IPS-20b (cell line): ENCODE data around the gene AP5S1.

Source experiments
- H3K27ac ChIP-seq: one replicate; pipeline ENCODE4 v1.5.1; 2013; ENCODE audit warnings: low read length
- H3K27me3 ChIP-seq: 2 replicates; pipeline ENCODE4 v1.6.1; 2013; ENCODE audit warnings: mild to moderate bottlenecking, low read length, inconsistent platforms; ENCODE audit not compliant: insufficient read depth
- H3K36me3 ChIP-seq: 2 replicates; pipeline ENCODE4 v1.6.1; 2013; ENCODE audit warnings: low read depth, mild to moderate bottlenecking, inconsistent platforms, low read length, moderate library complexity; ENCODE audit not compliant: insufficient read depth
- H3K4me1 ChIP-seq: 2 replicates; pipeline ENCODE4 v1.6.1; 2013; ENCODE audit warnings: mild to moderate bottlenecking, control low read depth, inconsistent platforms, low read length, moderate library complexity; ENCODE audit not compliant: insufficient read depth
- H3K4me3 ChIP-seq: 2 replicates; pipeline ENCODE4 v1.5.1; 2013; ENCODE audit warnings: mild to moderate bottlenecking, low read length, inconsistent platforms
- H3K9ac ChIP-seq: 2 replicates; pipeline ENCODE4 v1.6.1; 2013; ENCODE audit warnings: low read depth, mild to moderate bottlenecking, inconsistent platforms, low read length, moderate library complexity
- H3K9me3 ChIP-seq: 2 replicates; pipeline ENCODE4 v1.6.1; 2013; ENCODE audit warnings: mild to moderate bottlenecking, low read depth, low read length, inconsistent platforms; ENCODE audit not compliant: insufficient read depth

Gene AP5S1

DNA sequence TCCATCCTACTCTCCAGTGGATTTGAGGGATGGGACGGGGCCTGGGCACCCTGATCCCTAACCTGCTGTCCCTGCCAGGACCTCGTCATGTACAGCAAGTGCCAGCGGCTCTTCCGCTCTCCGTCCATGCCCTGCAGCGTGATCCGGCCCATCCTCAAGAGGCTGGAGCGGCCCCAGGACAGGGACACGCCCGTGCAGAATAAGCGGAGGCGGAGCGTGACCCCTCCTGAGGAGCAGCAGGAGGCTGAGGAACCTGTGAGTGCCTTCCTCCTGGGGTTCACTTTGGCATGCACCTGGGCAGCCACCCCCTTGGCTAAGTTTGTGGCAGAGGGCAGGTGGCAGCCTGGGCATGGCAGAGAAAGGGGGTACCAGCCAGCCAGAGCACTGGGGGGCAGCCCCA, 18.5 kb upstream of the AP5S1 start:
- Histone ChIP-seq H3K9ac (no peak overlapping the region), H3K27me3 (peaks cover 6% of the 10 kb centered on the region; the same call in 1 of the 2 replicates), H3K9me3 (no peaks in the 10 kb centered on the region), H3K36me3 (peaks cover 62% of the 10 kb centered on the region), H3K4me3 (no peak overlapping the region), H3K27ac (no peak overlapping the region), H3K4me1 (peaks cover 25% of the 10 kb centered on the region; the same call in 1 of the 2 replicates)

DNA sequence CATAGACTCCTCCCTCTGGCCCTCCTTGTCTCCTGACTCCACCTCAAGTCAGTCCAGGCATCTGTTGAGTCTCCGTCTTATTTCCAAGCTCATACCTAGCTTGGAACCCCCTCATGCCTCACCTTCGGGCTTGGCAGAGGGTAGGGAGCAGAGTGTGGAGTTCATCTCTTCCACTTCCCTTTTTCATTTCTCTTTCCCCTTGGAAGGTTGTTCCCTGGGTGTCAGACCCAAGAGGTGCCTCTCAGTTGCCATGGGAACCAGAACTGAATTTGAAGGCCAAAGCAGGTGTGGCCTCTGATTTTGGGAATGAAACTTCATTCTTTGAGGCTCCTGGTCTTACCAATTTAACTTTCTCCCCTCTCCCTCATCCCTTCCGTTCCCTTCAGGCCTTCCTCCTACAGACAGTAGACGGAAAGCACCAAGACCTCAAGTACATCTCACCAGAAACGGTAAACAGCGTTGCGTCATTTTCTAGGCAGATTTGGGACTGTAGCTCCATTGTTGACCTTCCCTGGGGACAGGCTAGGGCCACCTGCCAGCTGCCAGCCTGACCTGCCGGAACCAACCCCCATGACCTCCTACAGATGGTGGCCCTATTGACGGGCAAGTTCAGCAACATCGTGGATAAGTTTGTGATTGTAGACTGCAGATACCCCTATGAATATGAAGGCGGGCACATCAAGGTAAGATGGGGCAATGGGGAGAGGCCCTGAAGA, 17.7 kb upstream of the AP5S1 start:
- Histone ChIP-seq H3K27ac (no peak overlapping the region), H3K9ac (no peak overlapping the region), H3K9me3 (no peaks in the 10 kb centered on the region), H3K4me1 (peaks cover 21% of the 10 kb centered on the region; the same call in 1 of the 2 replicates), H3K36me3 (peaks cover 62% of the 10 kb centered on the region), H3K27me3 (no peaks in the 10 kb centered on the region), H3K4me3 (no peak overlapping the region)

DNA sequence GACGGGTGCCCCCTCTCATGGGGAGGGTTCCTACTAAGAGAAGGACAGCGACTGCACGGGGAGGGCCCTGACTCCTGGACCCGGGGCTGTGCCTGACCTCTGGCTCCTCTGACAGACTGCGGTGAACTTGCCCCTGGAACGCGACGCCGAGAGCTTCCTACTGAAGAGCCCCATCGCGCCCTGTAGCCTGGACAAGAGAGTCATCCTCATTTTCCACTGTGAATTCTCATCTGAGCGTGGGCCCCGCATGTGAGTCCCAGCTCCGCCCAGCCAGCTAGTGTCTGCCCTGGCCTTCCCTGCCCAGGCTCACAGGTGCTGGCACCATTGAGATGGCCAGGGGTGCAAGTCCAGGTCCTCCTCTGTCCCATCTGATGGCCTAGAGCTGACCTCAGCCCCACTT, 17.1 kb upstream of the AP5S1 start:
- Histone ChIP-seq H3K27ac (no peak overlapping the region), H3K36me3 (peaks cover 62% of the 10 kb centered on the region)

DNA sequence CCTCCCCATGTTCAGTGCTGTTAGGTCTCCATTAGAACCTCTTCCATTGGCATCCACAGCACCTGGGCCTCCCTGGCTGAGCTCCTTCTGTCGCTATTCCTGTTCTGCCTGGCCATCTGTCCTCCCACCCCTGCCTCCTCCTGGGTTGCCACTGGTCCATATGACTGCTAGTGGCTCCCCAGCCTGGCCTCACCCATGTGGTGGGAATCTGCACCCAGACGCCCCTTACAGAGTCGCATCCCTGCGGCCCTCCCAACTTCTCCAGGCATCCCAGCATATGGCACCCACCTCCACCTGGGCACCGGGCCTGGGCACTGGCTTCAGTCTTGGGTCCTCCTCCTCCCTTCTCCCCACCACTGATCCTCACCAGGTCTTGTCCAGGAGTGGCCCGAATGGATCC, 16.5 kb upstream of the AP5S1 start:
- no peak overlapping the region for H3K4me3 ChIP-seq
- H3K9ac ChIP-seq, result no peak overlapping the region
- no peaks in the 10 kb centered on the region for H3K9me3 ChIP-seq
- H3K36me3 ChIP-seq, result peaks cover 56% of the 10 kb centered on the region
- peaks cover 16% of the 10 kb centered on the region; the same call in 1 of the 2 replicates for H3K4me1 ChIP-seq
- H3K27ac ChIP-seq, result no peak overlapping the region
- no peaks in the 10 kb centered on the region for H3K27me3 ChIP-seq

More for the DNA sequence above, 17.1 kb upstream of the AP5S1 start:
- Histone ChIP-seq H3K4me3 (no peak overlapping the region), H3K9ac (no peak overlapping the region), H3K27me3 (no peaks in the 10 kb centered on the region), H3K9me3 (no peaks in the 10 kb centered on the region), H3K4me1 (peaks cover 18% of the 10 kb centered on the region; the same call in 1 of the 2 replicates)

DNA sequence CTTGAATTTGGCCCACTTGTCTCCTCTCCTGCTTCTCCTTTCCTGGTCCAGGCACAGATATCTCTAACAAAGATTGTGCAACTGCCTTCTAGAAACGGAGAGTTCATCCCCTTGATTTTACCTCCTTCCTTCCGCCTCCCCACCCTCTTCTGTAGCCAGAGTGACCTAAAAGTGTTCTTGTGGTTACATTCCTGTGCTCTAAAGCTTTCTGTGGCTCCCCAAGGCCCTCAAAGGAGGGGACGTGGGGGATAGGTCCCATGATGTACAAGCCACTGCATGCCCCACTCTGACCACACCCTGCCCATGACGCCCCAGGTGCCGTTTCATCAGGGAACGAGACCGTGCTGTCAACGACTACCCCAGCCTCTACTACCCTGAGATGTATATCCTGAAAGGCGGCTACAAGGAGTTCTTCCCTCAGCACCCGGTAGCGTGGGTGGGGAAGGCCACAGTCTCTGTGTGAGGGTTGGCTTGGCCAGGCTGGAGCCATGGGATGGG, 16.0 kb upstream of the AP5S1 start:
- Histone ChIP-seq H3K27ac (no peak overlapping the region), H3K36me3 (peaks cover 56% of the 10 kb centered on the region), H3K4me1 (peaks cover 12% of the 10 kb centered on the region; the same call in 1 of the 2 replicates)

DNA sequence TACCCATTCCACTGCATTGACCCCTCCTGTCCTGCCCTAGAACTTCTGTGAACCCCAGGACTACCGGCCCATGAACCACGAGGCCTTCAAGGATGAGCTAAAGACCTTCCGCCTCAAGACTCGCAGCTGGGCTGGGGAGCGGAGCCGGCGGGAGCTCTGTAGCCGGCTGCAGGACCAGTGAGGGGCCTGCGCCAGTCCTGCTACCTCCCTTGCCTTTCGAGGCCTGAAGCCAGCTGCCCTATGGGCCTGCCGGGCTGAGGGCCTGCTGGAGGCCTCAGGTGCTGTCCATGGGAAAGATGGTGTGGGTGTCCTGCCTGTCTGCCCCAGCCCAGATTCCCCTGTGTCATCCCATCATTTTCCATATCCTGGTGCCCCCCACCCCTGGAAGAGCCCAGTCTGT, 15.6 kb upstream of the AP5S1 start:
- no peaks in the 10 kb centered on the region for H3K9me3 ChIP-seq
- peaks cover 11% of the 10 kb centered on the region; the same call in 1 of the 2 replicates for H3K4me1 ChIP-seq
- H3K27ac ChIP-seq, result no peak overlapping the region
- H3K27me3 ChIP-seq, result no peaks in the 10 kb centered on the region
- peaks cover 56% of the 10 kb centered on the region for H3K36me3 ChIP-seq
- H3K4me3 ChIP-seq, result no peak overlapping the region
- no peak overlapping the region for H3K9ac ChIP-seq

More for the DNA sequence above, 16.0 kb upstream of the AP5S1 start:
- Histone ChIP-seq H3K27me3 (no peaks in the 10 kb centered on the region), H3K9ac (no peak overlapping the region), H3K4me3 (no peak overlapping the region), H3K9me3 (no peaks in the 10 kb centered on the region)

DNA sequence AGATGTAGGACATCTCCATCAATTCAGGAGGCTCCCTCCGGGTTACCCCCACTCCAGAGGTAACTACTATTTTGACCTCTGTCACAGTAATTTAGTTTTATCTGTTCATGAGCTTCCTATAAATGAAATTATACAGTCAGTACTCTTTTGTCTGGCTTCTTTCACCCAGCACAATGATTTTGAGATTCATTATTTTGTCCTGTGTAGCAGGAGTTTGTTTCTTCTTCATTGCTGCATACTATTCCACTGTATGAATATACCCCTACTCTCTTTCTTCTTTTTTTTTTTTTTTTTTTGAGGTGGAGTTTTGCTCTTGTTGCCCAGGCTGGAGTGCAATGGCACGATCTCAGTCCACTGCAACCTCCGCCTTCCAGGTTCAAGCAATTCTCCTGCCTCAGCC, 11.8 kb upstream of the AP5S1 start:
- Histone ChIP-seq H3K4me1 (peaks cover 4% of the 10 kb centered on the region; the same call in 1 of the 2 replicates), H3K4me3 (no peak overlapping the region), H3K9ac (no peak overlapping the region), H3K36me3 (peaks cover 27% of the 10 kb centered on the region), H3K27ac (no peak overlapping the region), H3K27me3 (no peaks in the 10 kb centered on the region), H3K9me3 (no peaks in the 10 kb centered on the region)

DNA sequence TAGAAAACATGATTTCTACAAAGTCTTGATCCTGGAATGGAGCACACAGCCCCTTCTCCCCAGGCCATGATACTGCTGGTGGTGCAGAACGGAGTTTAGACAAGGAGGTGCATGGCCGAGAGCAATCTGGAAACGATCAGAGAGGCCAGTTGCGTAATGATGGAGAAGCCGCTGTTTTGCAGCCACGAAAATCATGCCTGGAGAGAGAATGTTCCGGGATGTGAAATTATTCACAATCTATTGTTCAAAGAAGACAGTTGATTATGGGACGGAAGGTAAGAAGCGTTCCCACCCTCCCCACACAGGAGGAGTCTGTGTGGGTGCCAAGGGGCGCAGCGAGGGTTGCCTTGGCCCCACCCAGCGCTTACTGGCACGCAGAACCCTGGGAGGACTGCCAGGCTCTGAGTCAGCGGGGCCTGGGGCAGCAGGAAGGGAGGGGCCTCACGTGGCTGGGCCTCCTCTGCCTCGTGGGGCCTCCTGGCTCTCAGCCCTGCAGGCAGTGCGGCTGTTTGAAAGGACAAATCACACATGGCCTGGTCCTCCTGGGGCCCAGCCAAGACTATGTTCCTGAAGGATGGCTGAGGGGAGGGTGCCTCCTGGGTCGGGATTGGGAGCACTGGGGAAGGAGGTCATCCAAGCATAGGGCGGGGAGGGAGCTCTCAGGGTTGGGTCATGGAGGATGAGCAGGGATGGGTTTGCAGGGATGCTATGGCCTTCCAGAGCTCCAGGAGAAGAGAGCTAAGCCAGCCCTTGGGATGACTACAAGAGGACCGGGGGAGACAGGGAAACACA, 8.7 kb upstream of the AP5S1 start:
- Histone ChIP-seq H3K4me3 (no peak overlapping the region), H3K4me1 (peaks cover 8% of the 10 kb centered on the region; the same call in 1 of the 2 replicates), H3K9me3 (no peaks in the 10 kb centered on the region), H3K27me3 (no peaks in the 10 kb centered on the region), H3K9ac (no peak overlapping the region), H3K27ac (no peak overlapping the region), H3K36me3 (no peaks in the 10 kb centered on the region)

DNA sequence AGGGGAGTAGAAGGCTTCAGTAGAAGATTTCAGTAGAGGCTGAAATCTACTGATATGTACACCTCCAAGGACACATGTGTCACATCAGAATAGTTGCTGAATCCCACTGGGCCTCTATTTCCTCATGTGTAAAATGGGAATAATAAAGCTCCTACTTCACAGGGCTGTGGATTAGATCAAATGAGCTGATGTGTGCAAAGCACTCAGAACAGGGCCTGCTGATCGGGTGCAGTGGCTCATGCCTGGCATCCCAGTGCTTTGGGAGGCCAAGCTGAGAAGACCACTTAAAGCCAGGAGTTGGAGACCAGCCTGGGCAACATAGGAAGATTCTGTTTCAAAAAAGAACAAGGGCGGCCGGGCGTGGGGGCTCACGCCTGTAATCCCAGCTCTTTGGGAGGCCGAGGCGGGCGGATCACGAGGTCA, 8.1 kb upstream of the AP5S1 start:
- Histone ChIP-seq H3K27ac (no peak overlapping the region), H3K27me3 (no peaks in the 10 kb centered on the region), H3K9ac (no peak overlapping the region), H3K4me3 (no peak overlapping the region), H3K9me3 (no peaks in the 10 kb centered on the region), H3K36me3 (no peaks in the 10 kb centered on the region), H3K4me1 (peaks cover 8% of the 10 kb centered on the region; the same call in 1 of the 2 replicates)

DNA sequence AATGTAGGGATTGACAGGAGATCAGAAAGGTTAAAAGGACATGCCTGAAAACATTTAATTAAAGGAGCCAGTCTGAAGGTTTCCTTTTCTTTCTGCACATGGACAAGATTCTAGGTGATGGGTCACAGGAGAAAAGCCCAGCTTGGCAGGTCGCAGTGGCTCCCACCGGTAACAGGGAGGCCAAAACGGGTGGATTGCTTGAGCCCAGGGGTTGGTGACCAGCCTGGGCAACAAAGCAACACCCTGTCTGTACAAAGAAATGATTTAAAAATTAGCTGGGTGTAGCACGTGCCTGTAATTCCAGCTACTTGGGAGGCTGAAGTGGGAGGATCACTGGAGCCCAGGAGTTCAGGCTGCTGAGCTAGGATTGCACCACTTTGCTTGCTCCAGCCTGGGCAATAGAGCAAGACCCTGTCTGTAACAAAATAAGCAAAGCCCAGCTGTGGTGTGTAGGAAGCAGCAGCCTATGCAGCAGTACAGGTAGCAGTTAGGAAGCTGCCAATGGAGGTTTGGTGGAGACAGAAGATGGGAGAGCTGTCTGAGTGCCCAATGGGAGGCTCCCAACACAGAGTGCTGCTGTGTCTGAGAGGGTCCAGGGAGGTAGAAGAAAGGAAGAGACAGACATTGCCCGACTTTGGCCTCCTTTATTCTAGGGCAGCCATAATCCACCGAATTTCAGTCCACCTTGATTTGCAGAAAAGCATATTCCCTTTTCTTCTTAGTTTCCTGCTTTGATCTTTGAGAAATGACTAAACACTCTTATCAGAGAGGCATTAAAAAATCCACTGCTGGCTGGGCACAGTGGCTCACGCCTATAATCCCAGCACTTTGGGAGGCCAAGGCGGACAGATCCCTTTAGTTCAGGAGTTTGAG, 7.1 kb upstream of the AP5S1 start:
- no peaks in the 10 kb centered on the region for H3K27me3 ChIP-seq
- no peaks in the 10 kb centered on the region for H3K9me3 ChIP-seq
- H3K4me1 ChIP-seq, result peaks cover 4% of the 10 kb centered on the region; the same call in 1 of the 2 replicates
- H3K9ac ChIP-seq, result no peak overlapping the region
- H3K36me3 ChIP-seq, result no peaks in the 10 kb centered on the region
- H3K4me3 ChIP-seq, result no peak overlapping the region
- H3K27ac ChIP-seq, result no peak overlapping the region
